ENCODE results near the gene GP5.

GP5 gene

DNA sequence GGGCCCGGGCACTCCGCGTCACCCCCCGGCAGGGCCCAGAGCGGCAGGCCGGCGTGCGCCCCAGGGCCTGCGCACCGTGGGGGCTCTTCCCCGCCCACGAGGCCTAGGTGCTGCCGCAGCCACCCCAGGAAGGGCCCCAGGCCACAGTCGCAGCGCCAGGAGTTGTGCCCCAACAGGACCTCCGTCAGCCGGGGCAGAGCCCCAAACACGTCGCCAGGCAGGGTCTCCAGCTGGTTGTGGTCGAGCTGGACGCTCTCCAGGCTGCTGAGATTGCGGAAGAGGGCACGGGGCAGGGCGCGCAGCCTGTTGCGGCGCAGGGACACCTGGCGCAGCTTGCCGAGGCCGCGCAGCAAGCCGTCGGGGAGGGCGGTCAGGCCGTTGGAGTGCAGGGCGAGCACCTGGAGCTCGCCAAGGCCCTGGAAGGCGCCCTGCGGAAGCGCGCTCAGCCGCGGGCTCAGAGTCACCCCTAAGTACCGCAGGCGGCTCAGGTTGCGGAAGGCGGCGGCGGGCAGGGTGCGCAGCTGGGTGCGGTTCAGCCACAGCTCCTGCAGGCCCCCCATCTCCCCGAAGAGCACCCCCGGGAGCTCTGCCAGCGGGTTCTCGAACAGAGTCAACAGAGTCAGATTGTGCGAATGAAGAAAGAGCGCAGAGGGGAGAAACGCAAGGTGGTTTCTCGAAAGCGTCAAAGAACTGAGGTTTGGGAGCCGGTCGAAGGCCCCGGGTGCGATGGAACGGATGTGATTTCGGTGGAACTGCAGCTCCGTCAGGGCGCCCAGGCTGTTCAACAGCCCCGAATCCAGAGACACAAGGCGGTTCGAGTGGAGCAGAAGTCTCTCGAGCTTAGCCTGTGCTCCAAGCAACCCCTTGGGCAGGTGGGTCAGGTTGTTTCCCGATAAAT, 2.0 kb downstream of the GP5 start:
- peak; percentile 72 for DNase-seq

DNA sequence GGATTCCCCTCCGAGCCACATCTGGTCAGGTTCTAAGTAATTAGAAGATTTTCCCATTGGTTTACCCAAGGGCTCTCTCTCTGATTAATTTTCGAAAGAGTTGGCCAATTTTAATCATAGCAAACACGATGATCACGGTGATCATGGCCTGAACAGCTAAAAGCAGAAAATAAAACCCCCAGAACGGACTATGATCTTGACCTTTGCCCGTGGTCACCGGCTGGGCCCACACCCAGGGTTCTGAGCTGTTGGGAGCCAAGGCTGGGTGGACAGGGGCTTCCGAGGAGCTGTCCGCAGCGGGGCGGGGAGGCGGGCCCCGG, 2.6 kb downstream of the GP5 start:
- no peak for DNase-seq

- DNase-seq: no peak
These were observed 3.1 kb downstream of the GP5 start for GRCh38 chr3:194395778-194396538.

DNA sequence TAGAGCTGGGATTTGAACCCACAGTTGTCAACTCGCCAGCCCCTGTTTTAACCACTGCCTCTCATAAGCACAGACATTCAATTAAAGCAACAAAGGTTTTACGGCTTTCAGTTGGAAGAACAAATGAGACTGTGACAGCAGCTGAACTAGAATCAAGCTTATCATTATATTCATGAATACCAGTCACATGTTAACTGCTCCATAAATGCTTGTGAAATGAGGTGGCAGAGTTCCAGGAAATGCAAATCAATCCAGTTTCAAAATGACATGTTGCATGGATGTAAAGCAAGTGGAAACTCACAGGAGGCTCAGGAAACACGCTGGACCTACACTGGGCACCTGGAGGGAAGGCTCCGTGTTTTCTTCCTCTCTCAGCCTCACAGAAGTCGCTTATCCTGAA, 3.9 kb downstream of the GP5 start:
- peak; percentile 11 for DNase-seq

DNA sequence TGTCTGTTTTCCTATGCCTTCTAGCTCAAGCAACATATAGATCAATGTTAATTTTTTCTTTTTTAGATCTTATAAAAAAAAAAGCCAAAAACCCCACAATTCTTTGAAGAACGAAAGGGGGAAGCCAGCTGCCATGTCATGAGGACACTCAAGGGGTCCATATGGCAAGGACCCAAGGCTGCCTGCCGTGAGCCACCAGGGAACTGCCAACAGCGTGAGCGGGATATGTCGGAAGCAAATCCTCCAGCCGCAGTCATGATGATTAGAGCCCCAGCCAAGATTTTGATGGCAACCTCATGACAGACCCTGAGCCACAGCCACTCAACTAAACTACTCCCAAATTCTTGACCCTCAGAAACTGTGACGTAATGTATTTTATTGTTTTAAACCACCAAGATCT, 6.5 kb downstream of the GP5 start:
- DNase-seq: no peak

DNA sequence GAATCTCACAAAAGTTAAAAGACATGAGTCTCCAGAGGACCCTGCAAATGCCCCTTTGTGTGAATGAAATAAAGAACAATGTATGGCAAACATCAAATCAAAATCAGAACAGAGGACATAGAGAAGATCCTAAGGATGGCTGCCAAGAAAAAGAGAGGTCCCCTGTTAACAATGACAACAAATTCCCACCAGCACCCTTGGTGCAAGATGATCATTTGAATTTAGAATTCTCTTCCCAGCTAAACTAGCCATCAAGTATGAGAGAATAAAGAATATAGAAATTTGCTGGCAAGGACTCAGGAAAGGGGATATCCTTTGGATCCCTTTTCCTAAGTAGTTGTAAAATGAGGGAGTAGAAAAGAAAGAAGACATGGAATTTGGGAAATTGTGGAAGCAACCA, 8.2 kb downstream of the GP5 start:
- no peak for DNase-seq

DNA sequence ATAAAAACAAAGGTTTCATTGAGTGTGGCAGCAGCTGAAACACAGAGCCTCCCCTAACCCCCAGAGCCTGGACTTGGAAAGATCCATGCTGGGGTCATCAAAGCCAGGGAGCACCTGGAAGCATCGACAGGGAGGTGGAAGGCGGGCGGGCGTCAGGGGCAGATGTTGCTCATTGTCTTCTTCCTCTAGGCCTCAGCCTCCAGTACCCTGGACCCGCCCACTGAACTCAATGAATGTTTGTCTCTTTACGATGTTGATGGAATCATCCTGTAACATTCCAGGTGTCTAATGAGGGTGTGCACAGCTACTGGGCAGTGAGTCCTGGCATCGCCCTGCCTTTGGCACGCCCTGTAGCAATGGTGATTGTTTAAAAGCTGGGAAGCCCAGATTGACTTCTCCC, 9.8 kb downstream of the GP5 start:
- no peak for DNase-seq

DNA sequence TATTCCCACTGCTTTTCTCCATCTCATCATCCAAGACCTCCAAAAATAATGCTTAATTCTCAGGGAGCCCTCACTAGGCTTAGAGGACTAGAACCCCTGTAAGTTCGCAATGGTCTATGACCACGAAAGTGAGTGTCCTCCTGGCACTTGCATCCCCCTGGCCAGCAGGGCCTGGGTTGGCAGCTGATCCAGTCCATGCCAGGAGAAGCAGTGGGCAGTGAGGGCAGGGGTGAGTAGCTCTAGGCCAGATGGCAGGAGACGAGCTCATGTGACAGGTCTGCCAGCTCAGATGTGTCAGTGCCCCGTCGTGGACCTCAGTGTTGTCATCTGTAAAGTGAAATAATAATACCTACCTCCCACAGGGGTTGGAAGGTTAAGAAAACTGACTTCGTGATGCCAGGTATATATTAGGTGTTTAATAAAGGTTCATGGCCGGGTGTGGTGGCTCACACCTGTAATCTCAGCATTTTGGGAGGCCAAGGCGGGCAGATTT, 11.1 kb downstream of the GP5 start:
- DNase-seq: no peak

DNA sequence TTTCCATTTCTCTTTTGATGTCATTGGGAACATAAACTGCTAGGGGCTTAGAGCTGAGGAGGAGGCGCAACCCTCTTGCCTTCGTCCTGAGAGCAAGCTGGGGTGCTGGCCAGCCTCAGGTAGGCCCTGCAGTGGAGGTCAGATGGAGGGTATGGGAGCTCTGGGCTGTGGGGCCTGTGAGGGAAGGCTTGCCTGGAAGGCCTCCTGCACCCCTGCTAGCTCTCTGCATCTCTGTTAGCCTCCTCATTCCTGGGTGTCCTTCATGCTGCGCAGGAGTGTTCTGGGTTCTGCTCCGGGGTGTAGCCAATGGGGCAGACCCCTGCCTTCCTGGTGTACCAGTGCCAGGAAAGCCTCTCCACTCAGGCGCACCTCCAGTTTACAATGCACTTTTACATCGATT, 11.8 kb downstream of the GP5 start:
- DNase-seq: no peak

DNA sequence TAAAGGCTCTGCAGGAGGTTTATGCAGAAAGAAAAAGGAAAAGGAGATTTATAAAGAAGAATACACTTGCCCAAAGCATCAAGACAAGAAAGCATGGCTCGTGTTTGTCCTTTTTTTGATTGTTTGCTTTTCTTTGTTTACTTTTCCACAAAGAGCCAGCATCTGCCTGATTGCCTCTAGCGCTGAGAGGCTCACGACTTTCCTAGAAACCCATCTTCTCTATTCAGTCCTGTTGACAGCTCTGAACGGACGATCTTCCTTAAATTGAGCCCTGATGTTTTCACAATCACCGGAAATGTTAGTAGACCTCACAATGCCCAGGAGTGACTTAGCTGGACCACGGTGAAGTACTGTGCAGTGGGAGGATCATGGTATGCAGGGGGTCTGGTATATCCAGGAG, 12.4 kb downstream of the GP5 start:
- peak; percentile 69 for DNase-seq

- no peak for DNase-seq
These were observed 13.0 kb downstream of the GP5 start for GRCh38 chr3:194386066-194386465.

DNA sequence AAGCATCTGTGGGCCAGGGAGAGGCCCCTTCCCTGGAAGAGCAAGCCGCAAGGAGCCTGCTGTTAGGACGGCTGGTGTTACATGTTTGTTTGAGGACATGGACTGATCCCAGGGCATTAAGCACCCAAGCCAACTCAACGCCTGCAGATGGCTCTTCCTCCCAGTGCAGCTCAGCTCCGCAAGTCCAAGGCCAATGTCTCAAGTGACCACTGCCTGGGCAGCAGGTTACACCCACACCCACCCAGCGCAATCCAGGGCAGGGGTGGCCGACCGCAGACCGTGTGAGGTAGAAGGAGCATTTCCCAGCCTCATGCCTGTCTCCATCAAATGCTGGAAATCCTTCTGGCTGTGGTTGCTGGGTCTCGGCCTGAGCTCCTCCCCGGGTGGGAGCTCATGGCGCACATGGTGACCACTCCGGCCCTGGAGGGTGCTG, 14.5 kb downstream of the GP5 start:
- DNase-seq: no peak

DNA sequence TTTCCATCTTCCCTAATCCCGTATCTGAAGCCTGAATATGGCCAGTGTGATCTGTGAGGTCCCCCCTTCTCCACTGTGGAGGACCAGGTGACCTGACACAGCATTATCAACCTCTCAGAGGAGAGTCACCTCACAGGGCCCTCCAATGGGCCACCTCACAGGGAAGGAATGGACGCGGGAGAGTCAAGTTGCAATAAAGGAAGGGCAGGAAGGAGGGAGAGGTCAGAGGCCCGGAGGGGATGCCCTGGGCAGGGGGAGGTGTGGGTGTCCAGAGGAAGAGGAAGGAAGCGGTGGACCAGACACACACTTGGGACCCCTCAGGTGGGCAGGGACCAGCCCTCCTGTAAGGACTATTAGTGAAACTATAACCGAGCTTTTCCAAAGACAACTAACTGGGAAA, 14.9 kb downstream of the GP5 start:
- DNase-seq: no peak

GRCh38 chr3:194383276-194383940, 15.7 kb downstream of the GP5 start:
- no peak for DNase-seq

GRCh38 chr3:194382892-194383223, 16.2 kb downstream of the GP5 start:
- DNase-seq: no peak

DNA sequence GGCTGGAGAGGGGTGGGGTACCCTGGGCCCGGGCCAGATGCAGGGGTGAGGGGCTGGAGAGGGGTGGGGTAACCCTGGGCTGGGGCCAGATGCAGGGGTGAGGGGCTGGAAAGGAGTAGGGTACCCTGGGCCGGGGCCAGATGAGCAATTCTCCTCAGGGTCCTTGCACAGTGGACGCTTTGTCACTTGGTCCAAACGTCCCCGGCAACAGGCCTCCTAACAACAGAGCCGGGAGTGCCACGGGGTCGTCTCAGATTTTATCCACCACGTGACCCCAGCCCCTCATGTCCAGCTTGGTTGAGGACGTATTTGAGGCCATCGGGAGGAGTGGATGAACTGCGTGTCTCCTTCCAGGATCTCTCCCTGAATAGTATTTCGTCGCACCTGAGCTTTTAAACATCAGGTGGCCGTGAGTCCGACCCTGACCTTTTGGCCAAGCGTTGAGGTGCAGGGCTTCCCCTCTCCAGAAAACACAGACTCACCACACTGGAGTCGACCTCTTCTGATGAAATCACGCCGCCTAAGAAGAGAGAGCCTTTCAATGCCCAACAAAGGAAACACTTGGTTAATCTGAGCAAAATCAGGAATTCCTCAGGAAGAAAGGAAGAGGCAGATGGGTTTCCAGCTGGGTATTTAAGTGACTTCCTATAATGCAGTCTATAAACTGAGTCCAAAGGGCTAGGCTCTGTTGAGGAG, 16.7 kb downstream of the GP5 start:
- DNase-seq: no peak

- peak; percentile 78 for DNase-seq
These were observed 17.6 kb downstream of the GP5 start for GRCh38 chr3:194381460-194381875.

GRCh38 chr3:194380326-194380725, 18.7 kb downstream of the GP5 start:
- DNase-seq: no peak

GRCh38 chr3:194379651-194380050, 19.4 kb downstream of the GP5 start:
- no peak for DNase-seq

DNA sequence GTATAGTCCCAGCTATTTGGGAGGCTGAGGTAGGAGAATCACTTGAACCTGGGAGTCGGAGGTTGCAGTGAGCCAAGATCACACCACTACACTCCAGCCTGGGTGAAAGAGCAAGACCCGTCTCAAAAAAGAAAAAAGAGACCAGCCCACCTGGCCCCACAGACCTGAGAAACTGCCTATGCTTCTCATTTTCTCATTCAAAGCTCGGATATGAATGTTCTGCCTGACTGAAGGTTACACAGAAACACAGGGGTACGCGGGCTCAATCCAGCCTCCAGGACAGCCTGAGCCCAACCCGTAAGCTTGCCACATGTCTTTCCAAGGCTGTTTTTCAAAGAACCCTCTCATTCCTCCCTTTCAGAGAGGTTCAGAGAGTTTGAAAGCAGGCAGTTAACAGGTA, 19.8 kb downstream of the GP5 start:
- no peak for DNase-seq

DNA sequence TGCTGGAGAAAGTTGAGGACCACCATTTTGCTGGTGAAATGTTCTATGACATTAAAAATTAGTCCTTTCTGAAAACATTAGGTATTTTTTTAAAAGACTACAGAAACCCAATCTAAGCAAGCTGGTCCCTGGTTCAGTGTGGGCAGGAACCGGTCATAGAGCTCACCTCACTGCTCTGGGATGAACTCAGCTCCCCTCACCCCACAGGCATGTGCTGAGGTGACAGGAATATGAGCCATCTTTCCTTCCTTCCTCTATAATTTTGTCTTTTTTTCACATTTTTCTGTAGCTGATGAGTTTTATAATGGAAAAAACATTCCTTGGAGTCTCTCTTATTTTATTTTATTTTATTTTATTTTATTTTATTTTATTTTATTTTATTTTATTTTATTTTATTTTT, 21.4 kb downstream of the GP5 start:
- DNase-seq: no peak

GRCh38 chr3:194376241-194376560, 22.9 kb downstream of the GP5 start:
- no peak for DNase-seq

DNA sequence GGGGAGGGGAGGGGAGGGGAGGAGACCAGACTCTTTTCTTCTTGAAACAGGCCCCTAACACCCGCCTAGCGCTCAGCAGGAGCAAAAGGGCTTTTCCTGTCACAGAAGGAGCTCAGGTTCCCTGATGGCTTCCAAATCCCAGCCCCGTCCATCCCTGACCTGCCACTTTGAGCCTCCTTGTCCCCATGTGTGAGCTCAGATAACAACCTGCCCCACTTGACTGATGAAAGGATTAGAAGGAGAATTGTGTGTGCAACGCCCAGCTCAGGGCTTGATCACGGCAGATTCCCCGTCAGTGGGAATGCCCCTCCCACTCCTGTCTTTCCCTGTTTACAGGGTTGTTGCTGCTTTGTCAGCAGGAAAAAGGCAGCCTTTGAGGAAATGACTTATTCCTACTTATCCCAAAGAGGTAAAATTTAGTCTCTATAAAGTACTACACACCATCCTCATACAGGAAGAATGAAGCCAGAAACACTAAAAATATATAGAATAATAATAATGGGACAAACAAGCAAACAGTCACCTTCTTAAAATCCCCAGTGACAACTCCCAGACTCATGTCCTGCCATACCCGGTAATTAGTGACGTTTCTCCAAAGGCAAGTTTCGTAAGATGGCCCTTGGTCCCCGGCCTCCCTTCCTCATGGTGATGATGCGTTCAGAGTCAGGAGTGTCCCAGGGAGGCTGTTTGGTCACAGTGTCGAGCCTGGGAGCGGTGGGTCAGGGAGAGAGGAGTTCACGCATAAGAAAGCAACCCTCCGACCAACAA, 23.4 kb downstream of the GP5 start:
- DNase-seq: peak; percentile 65

Data from DMS53 (cell line).